C4-2B (cell line): ENCODE results near the gene SIN3B.

ENCODE experiments used
- H3K27ac ChIP-seq: fragments of 450-650 bp; 2 replicates; pipeline ENCODE4 v1.5.1; 2017
- CTCF ChIP-seq: fragments of 450-650 bp; conservative IDR thresholded peaks from 2 replicates; pipeline ENCODE4 v1.5.1; 2017; ENCODE audit warnings: mild to moderate bottlenecking
- ZFX ChIP-seq: fragments of 450-650 bp; IDR thresholded peaks from 2 replicates; pipeline ENCODE4 v1.6.1; 2017

SIN3B gene

DNA sequence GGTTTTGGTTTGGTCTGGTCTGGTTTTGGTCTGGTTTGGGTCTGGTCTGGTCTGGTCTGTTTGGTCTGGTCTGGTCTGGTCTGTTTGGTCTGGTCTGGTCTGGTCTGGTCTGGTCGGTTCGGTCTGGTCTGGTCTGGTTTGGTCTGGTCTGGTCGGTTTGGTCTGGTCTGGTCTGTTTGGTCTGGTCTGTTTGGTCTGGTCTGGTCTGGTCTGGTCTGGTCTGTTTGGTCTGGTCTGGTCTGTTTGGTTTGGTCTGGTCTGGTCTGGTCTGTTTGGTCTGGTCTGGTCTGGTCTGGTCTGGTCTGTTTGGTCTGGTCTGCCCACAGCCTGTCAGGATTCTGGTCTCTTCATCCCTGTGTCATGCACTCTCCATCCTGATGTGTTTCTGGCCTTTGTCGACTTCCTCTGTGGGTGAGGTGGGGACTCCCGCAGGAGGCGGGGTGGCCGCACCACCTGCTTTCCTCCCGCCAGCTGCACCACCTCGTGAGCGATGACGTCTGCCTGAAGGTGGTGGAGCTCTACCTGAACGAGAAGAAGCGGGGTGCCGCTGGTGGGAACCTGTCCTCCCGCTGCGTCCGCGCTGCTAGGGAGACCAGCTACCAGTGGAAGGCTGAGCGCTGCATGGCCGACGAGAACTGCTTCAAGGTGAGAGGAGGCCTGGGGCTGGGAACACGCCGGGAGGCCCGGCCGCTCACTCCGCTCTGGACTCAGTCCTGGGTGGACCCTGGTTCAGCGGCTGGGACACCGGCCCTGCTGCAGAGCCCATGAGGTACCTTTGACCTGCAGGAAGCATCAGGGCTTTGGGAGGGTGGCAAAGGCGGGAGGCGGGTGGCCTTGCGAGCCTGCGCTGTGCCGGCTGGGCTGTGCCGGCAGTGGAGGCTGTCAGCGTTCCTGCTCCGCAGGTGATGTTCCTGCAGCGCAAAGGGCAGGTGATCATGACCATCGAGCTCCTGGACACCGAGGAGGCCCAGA lies 46.7 kb downstream of the SIN3B start:
- no peak for TF ChIP-seq ZFX
- TF ChIP-seq CTCF, result no peak
- H3K27ac ChIP-seq, result no peak overlapping the region

DNA sequence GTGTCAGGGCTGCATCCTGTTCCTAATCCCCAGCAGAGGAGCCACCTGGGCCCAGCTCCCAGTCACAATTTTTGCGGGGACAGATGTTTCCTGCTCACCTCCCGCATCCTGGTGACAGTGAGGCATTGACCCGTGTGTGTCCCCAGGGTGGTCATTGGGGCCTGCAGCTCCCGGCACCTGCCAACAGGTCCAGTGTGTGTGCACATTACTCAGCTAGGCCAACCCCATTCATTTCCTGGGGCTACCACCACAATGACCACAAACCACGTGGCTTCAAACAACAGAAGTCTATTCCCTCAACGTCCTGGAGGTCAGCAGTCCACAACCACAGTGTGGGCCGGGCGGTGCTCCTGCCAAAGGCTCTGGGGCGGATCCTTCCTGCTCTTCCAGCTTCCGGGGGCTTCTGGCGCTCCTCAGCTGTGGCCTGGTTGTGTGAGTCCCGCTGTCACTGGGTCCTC lies 47.7 kb downstream of the SIN3B start:
- H3K27ac ChIP-seq, result no peak overlapping the region
- TF ChIP-seq ZFX (no peak), CTCF (no peak)

DNA sequence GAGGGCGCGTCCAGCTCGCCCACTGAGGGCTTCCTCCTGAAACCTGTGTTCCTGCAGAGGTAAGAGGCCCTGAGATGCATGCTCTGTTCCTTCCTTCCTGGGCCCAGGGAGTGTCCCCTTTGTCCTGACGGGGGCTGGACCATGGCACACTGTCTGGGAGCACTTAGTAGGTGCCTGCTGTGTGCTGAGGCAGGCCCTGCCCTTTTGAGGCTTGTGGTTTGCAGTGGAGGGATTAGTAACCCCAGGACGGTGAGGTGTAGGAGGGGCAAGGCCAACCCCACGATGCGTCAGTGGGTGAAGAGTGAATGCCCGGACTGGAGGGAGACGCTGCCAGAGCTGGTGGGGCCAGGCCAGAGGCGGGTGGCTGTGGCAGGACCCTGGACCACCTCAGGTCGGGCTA lies 48.4 kb downstream of the SIN3B start:
- H3K27ac ChIP-seq, result no peak overlapping the region
- no peak for TF ChIP-seq ZFX
- no peak for TF ChIP-seq CTCF

- no peak overlapping the region for H3K27ac ChIP-seq
- TF ChIP-seq ZFX (no peak), CTCF (no peak)
These were observed 49.2 kb downstream of the SIN3B start for GRCh38 chr19:16878181-16878965.

- no peak for TF ChIP-seq ZFX
- TF ChIP-seq CTCF, result no peak
- H3K27ac ChIP-seq, result no peak overlapping the region
These were observed 51.8 kb downstream of the SIN3B start for GRCh38 chr19:16880884-16881554.

DNA sequence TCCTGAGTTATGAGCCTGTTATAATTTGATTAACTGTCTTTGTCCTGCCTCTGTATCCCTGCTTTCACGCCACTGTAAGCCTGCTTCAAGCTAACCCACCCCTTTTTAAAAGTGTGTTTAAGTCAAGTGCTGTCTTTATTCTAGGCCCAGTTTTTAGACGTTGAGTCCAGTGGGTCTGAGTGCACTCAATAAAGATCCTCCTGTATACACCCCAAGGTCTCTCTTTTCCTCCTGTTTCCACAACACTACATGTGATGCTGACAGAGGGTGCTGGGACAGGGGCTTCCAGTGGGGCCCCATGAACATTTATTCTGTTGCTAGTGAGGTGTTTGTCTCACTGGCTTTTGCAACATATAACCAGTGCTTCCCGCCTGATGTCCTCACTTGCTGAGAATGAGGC lies 52.9 kb downstream of the SIN3B start:
- no peak for TF ChIP-seq ZFX
- TF ChIP-seq CTCF, result no peak

More for the DNA sequence above, 52.9 kb downstream of the SIN3B start:
- no peak overlapping the region for H3K27ac ChIP-seq
